GM23338 (cell line): Measurements from ENCODE around the gene KRTAP12-1. TPM values are rescaled to one million over a fixed set of nuclear protein-coding genes. Genes with fewer than 3 reads are reported as not detected.

Experiments used
- ATAC-seq: fragments of 200-7000 bp; cut with Tn5 transposase; 3 replicates; pipeline ENCODE4 v1.9.1; 2020
- DNase-seq: peaks from one replicate; pipeline ENCODE4 v3.0.0-alpha.2; 2015; ENCODE audit warnings: low spot score
- H2AFZ ChIP-seq: fragments of 200-600 bp; sonication (generic); 2 replicates; pipeline ENCODE4 v1.8.0; 2016; ENCODE audit warnings: antibody characterized with exemption, mild to moderate bottlenecking, moderate library complexity
- H3F3A ChIP-seq: fragments of 200-600 bp; sonication (generic); replicated peaks from 2 replicates; pipeline ENCODE4 v1.8.0; 2017; ENCODE audit warnings: antibody characterized with exemption, mixed run types, low read depth
- H3K27ac ChIP-seq: fragments of 200-600 bp; sonication (generic); 2 replicates; pipeline ENCODE4 v1.6.1; 2016; ENCODE audit warnings: low read depth
- H3K27me3 ChIP-seq: fragments of 200-600 bp; sonication (generic); 2 replicates; pipeline ENCODE4 v1.8.0; 2016; ENCODE audit warnings: mild to moderate bottlenecking, mixed run types, moderate library complexity; ENCODE audit not compliant: insufficient read depth
- H3K36me3 ChIP-seq: fragments of 200-600 bp; sonication (generic); 2 replicates; pipeline ENCODE4 v1.8.0; 2016; ENCODE audit warnings: mild to moderate bottlenecking; ENCODE audit not compliant: insufficient read depth
- H3K4me1 ChIP-seq: fragments of 200-600 bp; sonication (generic); 2 replicates; pipeline ENCODE4 v1.8.0; 2016; ENCODE audit warnings: mild to moderate bottlenecking, moderate library complexity; ENCODE audit not compliant: insufficient read depth
- H3K4me2 ChIP-seq: fragments of 200-600 bp; sonication (generic); 2 replicates; pipeline ENCODE4 v1.7.1; 2017; ENCODE audit warnings: mixed run types
- H3K4me3 ChIP-seq: fragments of 200-600 bp; sonication (generic); 2 replicates; pipeline ENCODE4 v1.6.1; 2016; ENCODE audit warnings: mixed run types
- H3K79me2 ChIP-seq: fragments of 200-600 bp; sonication (generic); replicated peaks from 2 replicates; pipeline ENCODE4 v1.8.0; 2017; ENCODE audit warnings: mild to moderate bottlenecking; ENCODE audit not compliant: insufficient read depth
- H3K9me2 ChIP-seq: fragments of 200-600 bp; sonication (generic); 2 replicates; pipeline ENCODE4 v1.8.0; 2017; ENCODE audit not compliant: insufficient read depth
- H4K20me1 ChIP-seq: fragments of 200-600 bp; sonication (generic); replicated peaks from 2 replicates; pipeline ENCODE4 v1.8.0; 2017; ENCODE audit warnings: mild to moderate bottlenecking; ENCODE audit not compliant: insufficient read depth
- H3K27ac Mint-ChIP-seq: 2 replicates; pipeline ENCODE4 v1.8.0; 2020; ENCODE audit warnings: inconsistent platforms, mild to moderate bottlenecking, moderate library complexity, mixed read lengths
- H3K27me3 Mint-ChIP-seq: 3 replicates; pipeline ENCODE4 v1.8.0; 2022; ENCODE audit warnings: low read depth, mild to moderate bottlenecking, moderate library complexity, mixed read lengths, inconsistent platforms; ENCODE audit not compliant: insufficient read depth, poor library complexity
- H3K36me3 Mint-ChIP-seq: 3 replicates; pipeline ENCODE4 v1.8.0; 2021; ENCODE audit warnings: low read depth, mild to moderate bottlenecking, inconsistent platforms, moderate library complexity, mixed read lengths
- H3K4me1 Mint-ChIP-seq: 3 replicates; pipeline ENCODE4 v1.8.0; 2020; ENCODE audit warnings: mild to moderate bottlenecking, inconsistent platforms, mixed read lengths
- H3K4me3 Mint-ChIP-seq: 3 replicates; pipeline ENCODE4 v1.8.0; 2021; ENCODE audit warnings: moderate library complexity, mild to moderate bottlenecking, inconsistent platforms, mixed read lengths
- H3K9me3 Mint-ChIP-seq: 3 replicates; pipeline ENCODE4 v1.8.0; 2020; ENCODE audit warnings: moderate library complexity, mild to moderate bottlenecking, inconsistent platforms, mixed read lengths
- CTCF ChIP-seq, 2 experiments: fragments of 200-600 bp in 1 of 2; sonication (generic) in 1 of 2; conservative IDR thresholded peaks; 2 replicates each; pipeline versions ENCODE4 v1.5.1 to v1.6.1; 2016 to 2017; ENCODE audit warnings: antibody characterized with exemption in 2 of 2, low read depth in 2 of 2, mild to moderate bottlenecking in 2 of 2, moderate library complexity in 1 of 2
- EZH2 ChIP-seq: fragments of 200-600 bp; sonication (generic); IDR thresholded peaks from one replicate; pipeline ENCODE4 v1.8.0; 2017; ENCODE audit warnings: antibody characterized with exemption, mild to moderate bottlenecking, low read depth; ENCODE audit not compliant: unreplicated experiment
- EZH2phosphoT487 ChIP-seq: fragments of 200-600 bp; sonication (generic); IDR thresholded peaks from one replicate; pipeline ENCODE4 v1.8.1; 2018; ENCODE audit warnings: antibody characterized with exemption; ENCODE audit not compliant: unreplicated experiment
- NANOG ChIP-seq: IDR thresholded peaks from 2 replicates; pipeline ENCODE4 v1.6.1; 2016; ENCODE audit warnings: antibody characterized with exemption, borderline replicate concordance
- POLR2AphosphoS5 ChIP-seq: IDR thresholded peaks from 2 replicates; pipeline ENCODE4 v1.6.1; 2016; ENCODE audit warnings: antibody characterized with exemption, low read depth
- REST ChIP-seq: IDR thresholded peaks from one replicate; pipeline ENCODE4 v1.6.1; 2018; ENCODE audit warnings: antibody characterized with exemption; ENCODE audit not compliant: unreplicated experiment
- STAT1 ChIP-seq: IDR thresholded peaks from one replicate; pipeline ENCODE4 v1.6.1; 2016; ENCODE audit warnings: antibody characterized with exemption; ENCODE audit not compliant: unreplicated experiment
- ZNF114 ChIP-seq: fragments of 250-450 bp; sonication (Bioruptor Pico); IDR thresholded peaks from 2 replicates; pipeline ENCODE4 v1.5.0; 2020; ENCODE audit warnings: mild to moderate bottlenecking, moderate library complexity
- ZNF331 ChIP-seq: fragments of 250-450 bp; sonication (Bioruptor Pico); IDR thresholded peaks from 2 replicates; pipeline ENCODE4 v1.5.0; 2020; ENCODE audit warnings: low read depth, mild to moderate bottlenecking, moderate library complexity
- polyA plus RNA-seq: library from polyadenylated mRNA; unstranded; fragments of >200 nt; fragmentation: Nextera tagmentation; extraction: Ambion mirVana; gene quantifications from 2 replicates; pipeline ENCODE4 v1.2.1, GENCODE V29; 2016
- total RNA-seq: library from RNA; depleted of rRNA; stranded (reverse); fragments of >200 nt; shearing (Covaris generic); gene quantifications from 2 replicates; pipeline ENCODE4 v1.2.3, GENCODE V29; 2014

KRTAP12-1 gene
- total and polyA plus RNA-seq, 2 experiments from 2014 or later, result not detected

GRCh38 chr21:44703731-44704635, 22.0 kb upstream of the KRTAP12-1 start (continued):
- no peak for TF ChIP-seq REST
- TF ChIP-seq STAT1, result no peak
- no peak for TF ChIP-seq NANOG
- TF ChIP-seq EZH2phosphoT487, result no peak

GRCh38 chr21:44702973-44703730, 21.2 kb upstream of the KRTAP12-1 start:
- no peak overlapping the region for H3K4me3 Mint-ChIP-seq
- ATAC-seq, result 0 out of 3 replicates have a peak, but pooled peaks have one; percentile 1
- Histone ChIP-seq H2AFZ (no peak overlapping the region), H3K9me2 (no peaks in the 10 kb centered on the region), H3K27me3 (peaks cover 28% of the 10 kb centered on the region), H4K20me1 (no peaks in the 10 kb centered on the region), H3K4me2 (peak overlapping the region; percentile 76; the same call in 1 of the 2 replicates), H3K4me3 (no peak overlapping the region; the same call in 1 of the 2 replicates), H3K36me3 (no peaks in the 10 kb centered on the region), H3K4me1 (peaks cover 45% of the 10 kb centered on the region), H3K27ac (no peak overlapping the region), H3F3A (0 out of 2 replicates have a peak, but pooled peaks cover 11% of the 10 kb centered on the region), H3K79me2 (no peaks in the 10 kb centered on the region)
- H3K9me3 Mint-ChIP-seq, result peaks cover 2% of the 10 kb centered on the region; the same call in 1 of the 3 replicates
- TF ChIP-seq EZH2 (no peak), CTCF (conservative IDR thresholded peaks at IDR 0.05; ENCODE audit: low read depth in 2 of 2) (no peak), EZH2phosphoT487 (no peak), ZNF331 (CRISPR knock-in tag) (no peak), POLR2AphosphoS5 (no peak), ZNF114 (CRISPR knock-in tag) (no peak), NANOG (no peak)
- no peak for DNase-seq
- peaks cover 72% of the 10 kb centered on the region for H3K4me1 Mint-ChIP-seq
- H3K27ac Mint-ChIP-seq, result peak overlapping the region; percentile 22; the same call in 1 of the 2 replicates
- no peaks in the 10 kb centered on the region for H3K36me3 Mint-ChIP-seq
- peaks cover 40% of the 10 kb centered on the region for H3K27me3 Mint-ChIP-seq
